Coronary artery (tissue), 2 donors: ENCODE results near the gene KRT78.
A peak's percentile ranks its signal among the peaks of the same experiment; 100 is the strongest.
"Not testable (repeated sequence)": the region's sequence is repeated elsewhere in the genome, so short reads cannot be mapped to it uniquely, and the experiment has no call there.

Source experiments
- DNase-seq: peaks from one replicate; pipeline ENCODE4 v3.0.0-alpha.2; 2017; ENCODE audit warnings: low spot score
- H3K27ac ChIP-seq, 2 donors: fragments of 200-600 bp; sonication (generic); one replicate each; pipeline ENCODE4 v1.5.1; 2016 to 2019
- H3K4me3 ChIP-seq: fragments of 200-600 bp; sonication (generic); 2 replicates; pipeline ENCODE4 v1.5.1; 2016; ENCODE audit warnings: mild to moderate bottlenecking, moderate library complexity
- TF ChIP-seq, protein P1 (sequence below): fragments of 200-600 bp; sonication (generic); IDR thresholded peaks from one replicate; pipeline ENCODE4 v1.5.1; 2019; ENCODE audit warnings: antibody characterized with exemption

The KRT78 gene

DNA sequence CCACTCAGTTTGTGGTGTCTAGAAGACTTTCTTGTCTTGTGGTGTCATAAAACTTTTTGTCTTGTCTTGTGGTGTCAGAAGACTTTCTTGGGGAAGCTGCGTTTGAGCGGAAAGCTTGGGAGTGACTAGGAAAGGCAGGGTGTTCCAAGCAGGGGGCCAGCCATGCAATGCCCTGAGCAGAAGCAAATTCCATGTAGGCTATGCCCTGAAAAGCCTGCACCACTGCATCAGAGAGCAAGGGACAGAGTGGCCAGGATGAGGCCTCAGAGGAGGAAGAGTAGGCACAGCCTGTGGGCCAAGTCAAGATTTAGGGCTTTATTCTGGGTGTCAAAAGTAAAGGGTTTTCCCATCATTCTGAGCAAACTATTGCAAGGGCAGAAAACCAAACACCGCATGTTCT, 41.6 kb upstream of the KRT78 start:
- TF ChIP-seq, protein P1, sequence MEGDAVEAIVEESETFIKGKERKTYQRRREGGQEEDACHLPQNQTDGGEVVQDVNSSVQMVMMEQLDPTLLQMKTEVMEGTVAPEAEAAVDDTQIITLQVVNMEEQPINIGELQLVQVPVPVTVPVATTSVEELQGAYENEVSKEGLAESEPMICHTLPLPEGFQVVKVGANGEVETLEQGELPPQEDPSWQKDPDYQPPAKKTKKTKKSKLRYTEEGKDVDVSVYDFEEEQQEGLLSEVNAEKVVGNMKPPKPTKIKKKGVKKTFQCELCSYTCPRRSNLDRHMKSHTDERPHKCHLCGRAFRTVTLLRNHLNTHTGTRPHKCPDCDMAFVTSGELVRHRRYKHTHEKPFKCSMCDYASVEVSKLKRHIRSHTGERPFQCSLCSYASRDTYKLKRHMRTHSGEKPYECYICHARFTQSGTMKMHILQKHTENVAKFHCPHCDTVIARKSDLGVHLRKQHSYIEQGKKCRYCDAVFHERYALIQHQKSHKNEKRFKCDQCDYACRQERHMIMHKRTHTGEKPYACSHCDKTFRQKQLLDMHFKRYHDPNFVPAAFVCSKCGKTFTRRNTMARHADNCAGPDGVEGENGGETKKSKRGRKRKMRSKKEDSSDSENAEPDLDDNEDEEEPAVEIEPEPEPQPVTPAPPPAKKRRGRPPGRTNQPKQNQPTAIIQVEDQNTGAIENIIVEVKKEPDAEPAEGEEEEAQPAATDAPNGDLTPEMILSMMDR = no peak
- no peak overlapping the region for H3K4me3 ChIP-seq
- H3K27ac ChIP-seq = no peak overlapping the region
- DNase-seq = no peak

DNA sequence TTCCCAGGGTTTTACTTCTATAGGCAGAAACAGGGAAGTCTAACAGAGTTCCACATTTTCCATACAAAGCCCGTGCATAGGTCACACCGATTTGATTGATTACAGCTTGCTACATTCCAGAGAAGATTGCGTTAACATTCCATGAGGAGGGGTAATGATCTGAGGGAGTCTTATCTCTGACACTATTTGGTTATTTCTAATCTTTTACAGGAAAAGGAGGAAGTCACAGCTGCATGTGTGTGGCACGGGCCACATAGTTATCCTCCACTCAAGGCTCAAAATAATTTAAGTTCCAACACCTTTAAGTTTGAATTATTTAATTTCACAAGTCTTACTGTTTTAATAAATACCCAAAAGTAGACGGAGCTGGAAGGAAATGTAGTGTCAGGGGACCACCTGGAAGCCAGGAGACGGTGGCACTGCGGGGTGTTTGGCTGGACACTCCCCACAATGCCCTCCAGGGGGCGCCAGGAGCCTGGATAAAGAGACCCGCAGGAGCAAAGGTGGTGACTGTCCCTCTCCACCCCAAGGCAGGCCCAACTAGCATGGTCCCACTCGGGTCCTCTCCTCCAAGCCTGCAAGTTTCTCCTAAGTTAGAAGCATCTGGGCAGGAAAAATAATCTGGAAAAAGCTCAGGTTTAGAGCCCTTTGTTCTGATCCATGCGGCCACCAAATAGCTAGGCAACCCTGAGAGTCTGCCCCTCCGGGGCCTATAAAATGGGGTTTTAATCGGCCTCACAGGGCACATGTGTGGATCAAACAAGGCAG, 35.9 kb upstream of the KRT78 start:
- no peak for DNase-seq
- no peak overlapping the region for H3K27ac ChIP-seq
- no peak overlapping the region for H3K4me3 ChIP-seq
- TF ChIP-seq, protein P1 = peak; percentile 86

DNA sequence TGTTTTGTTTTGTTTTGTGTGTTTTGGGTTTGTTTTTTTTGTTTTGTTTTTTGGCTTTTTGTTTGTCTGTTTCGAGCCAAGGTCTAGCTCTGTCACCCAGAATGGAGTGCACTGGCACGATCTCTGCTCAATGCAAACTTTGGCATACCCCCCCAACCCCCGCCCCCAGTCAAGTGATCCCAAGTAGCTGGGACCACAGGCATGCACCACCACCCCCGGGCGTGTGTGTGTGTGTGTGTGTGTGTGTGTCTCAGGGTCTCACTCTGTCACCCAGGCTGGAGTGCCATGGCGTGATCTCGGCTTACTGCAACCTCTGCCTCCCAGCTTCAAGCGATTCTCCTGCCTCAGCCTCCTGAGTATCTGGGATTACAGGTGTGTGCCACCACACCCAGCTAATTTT, 31.7 kb upstream of the KRT78 start:
- DNase-seq, H3K27ac ChIP-seq, H3K4me3 ChIP-seq: not testable (repeated sequence)

DNA sequence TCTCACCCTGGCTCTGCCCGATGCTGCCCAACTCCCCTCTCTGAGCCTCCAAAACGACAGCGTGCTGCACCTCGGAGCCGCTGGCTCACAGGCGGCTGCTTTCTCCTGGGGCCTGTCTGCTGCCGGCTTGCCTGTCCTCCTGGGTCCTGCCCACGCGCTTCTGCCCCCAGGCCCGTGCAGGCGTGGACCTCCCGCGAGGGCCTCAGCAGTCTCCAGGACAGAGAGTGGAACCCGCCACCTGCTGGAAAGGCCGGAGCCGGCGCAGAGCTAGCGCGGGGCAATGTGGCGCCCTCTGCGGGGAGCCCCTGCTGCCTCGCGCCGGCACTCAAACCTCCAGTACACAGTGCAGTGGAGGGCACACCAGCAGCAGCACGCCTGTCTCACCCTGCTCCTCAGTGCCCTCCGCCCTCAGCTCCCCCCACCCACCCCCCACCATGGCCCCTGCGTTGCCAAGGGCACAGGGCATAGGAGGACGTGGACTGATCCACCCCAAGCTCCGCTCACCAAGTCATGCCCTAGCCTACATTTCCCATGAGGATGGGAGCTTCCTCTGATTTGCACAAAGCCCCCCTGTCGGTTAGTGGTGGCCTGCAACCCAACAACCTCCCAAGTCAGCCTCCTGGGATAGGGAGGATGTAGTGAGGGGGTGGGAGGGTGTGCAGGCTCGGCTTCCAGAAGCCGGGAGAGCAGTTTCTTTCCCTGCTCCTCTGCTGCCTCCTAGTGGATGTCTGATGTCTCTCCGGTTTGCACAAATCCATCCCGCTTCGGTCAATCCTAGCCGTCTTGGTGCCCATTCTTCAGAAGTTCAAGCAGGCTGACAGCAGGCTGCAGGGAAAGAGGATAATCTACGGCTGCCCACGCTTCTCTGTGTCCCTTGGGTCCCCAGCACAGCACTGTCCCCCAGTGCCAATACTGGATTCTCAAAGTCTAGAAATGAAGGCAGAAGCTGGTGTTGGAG, 30.9 kb upstream of the KRT78 start:
- Histone ChIP-seq H3K27ac (peak overlapping the region in 1 of 2 donors; percentile 19), H3K4me3 (peak overlapping the region; percentile 57)
- TF ChIP-seq, protein P1 = peak; percentile 55
- no peak for DNase-seq

DNA sequence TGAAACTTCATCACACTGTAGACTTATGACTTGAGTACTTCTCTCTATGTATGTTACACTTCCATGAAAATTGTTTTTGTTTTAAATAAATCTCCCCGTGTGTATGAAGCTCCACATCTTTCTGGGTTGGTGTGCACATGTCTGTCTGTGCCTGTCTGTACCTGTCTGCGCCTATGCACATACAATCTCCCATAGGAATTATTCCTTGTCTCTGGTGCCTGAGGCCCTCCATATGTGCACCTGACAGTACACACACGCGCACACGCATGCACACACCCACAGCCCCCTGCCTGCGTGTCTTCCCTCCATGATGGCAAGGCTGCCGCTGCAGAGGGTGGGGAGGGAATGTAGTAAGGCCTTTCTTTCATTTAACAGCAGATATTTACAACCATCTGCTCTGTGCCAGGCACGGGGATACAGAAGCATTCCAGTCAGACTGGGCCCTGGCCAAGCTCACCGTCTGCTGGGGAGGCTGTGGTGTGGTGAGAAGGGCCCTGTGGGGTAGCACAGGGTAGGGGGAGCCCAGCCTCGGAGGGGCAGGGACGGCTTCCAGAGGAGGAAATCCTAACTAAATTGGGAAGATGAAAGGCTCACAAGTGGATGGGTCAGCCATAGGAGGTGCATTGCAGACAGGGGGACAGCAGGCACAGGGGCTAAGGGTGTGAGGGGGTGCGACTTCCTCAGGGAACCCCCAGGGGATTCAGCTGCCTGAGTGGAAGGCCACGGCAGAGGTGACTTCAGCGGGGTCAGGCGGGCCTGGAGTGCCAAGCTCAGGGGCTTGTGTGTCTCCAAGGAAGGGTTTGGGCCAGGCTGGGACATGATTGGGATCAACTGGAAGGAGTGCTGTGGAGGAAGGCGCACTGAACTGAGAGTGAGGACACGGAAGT, 30.0 kb upstream of the KRT78 start:
- H3K4me3 ChIP-seq = peak overlapping the region; percentile 57

DNA sequence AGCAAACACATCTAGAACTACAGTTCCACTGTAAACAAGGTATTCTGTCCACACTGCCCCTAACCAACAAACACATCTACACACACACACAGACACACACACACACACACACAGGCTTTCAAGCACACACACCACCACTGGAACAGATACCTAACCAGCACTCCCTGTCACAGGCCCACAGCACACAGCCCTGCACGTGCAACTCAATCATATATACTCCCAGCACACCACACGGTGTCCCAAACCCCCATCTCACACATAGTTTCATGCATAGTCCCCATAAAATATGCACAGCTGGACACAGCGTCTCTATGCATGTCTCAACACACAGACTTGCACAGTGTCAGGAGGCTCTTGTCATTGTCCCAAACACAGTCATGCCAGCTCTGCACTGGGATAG, 28.4 kb upstream of the KRT78 start:
- no peak for DNase-seq
- Histone ChIP-seq H3K27ac (no peak overlapping the region), H3K4me3 (no peak overlapping the region)
- TF ChIP-seq, protein P1 = no peak

More for the DNA sequence above, 30.0 kb upstream of the KRT78 start:
- TF ChIP-seq, protein P1 = no peak
- peak overlapping the region in 1 of 2 donors; percentile 19 for H3K27ac ChIP-seq
- no peak for DNase-seq

DNA sequence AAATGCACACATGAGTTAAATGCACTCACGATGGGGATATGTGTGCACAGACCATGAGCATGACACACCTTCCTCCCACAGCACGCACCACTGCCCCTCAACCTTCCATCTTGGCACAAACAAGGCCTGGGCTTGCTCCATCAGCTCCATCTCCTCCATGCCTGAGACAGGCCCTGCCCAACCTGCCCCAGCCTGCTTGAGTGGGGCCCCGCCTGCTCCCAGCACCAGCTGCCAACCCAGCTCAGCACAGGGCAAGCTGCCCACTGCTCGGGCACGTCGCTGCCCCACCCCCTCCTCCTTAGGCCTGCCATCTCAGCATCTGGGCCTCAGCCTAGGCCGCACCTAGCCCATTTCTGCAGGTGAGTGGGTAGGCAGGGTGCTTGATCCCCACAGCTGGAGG, 27.6 kb upstream of the KRT78 start:
- no peak overlapping the region for H3K27ac ChIP-seq
- TF ChIP-seq, protein P1 = no peak
- DNase-seq = no peak
- no peak overlapping the region for H3K4me3 ChIP-seq
